NCI-H345 treated with DMSO at 0.1 percent for 48 hours (cell line): Measurements from ENCODE around the gene CHN2.
"Not testable (repeated sequence)": the region's sequence is repeated elsewhere in the genome, so short reads cannot be mapped to it uniquely, and the experiment has no call there.

Experiments used
- DNase-seq: peaks from one replicate; lab custom pipeline; 2025; ENCODE audit not compliant: unreplicated experiment; lab: John Stamatoyannopoulos, UW

The CHN2 gene

GRCh38 chr7:29255906-29256692 lies 61.5 kb downstream of the CHN2 start:
- DNase-seq: no peak

- DNase-seq: no peak
Observed at GRCh38 chr7:29256693-29257002, 62.1 kb downstream of the CHN2 start.

GRCh38 chr7:29258951-29259350 lies 64.4 kb downstream of the CHN2 start:
- no peak for DNase-seq

- DNase-seq: no peak
Observed at GRCh38 chr7:29262191-29262917, 67.8 kb downstream of the CHN2 start.

GRCh38 chr7:29263601-29264207 lies 69.1 kb downstream of the CHN2 start:
- not testable (repeated sequence) for DNase-seq

GRCh38 chr7:29265208-29265923 lies 70.8 kb downstream of the CHN2 start:
- no peak for DNase-seq

- no peak for DNase-seq
Observed at GRCh38 chr7:29269935-29270334, 75.4 kb downstream of the CHN2 start.

GRCh38 chr7:29270594-29271318 lies 76.2 kb downstream of the CHN2 start:
- no peak for DNase-seq

GRCh38 chr7:29271319-29271658 lies 76.7 kb downstream of the CHN2 start:
- no peak for DNase-seq

- no peak for DNase-seq
Observed at GRCh38 chr7:29272057-29272456, 77.5 kb downstream of the CHN2 start.

- DNase-seq: no peak
Observed at GRCh38 chr7:29274146-29275017, 79.8 kb downstream of the CHN2 start.

GRCh38 chr7:29275018-29275318 lies 80.4 kb downstream of the CHN2 start:
- DNase-seq: no peak

GRCh38 chr7:29275493-29275892 lies 80.9 kb downstream of the CHN2 start:
- DNase-seq: no peak

- DNase-seq: no peak
Observed at GRCh38 chr7:29276199-29276598, 81.6 kb downstream of the CHN2 start.

- no peak for DNase-seq
Observed at GRCh38 chr7:29276806-29277205, 82.2 kb downstream of the CHN2 start.

- no peak for DNase-seq
Observed at GRCh38 chr7:29277436-29278215, 83.1 kb downstream of the CHN2 start.

GRCh38 chr7:29278337-29279069 lies 83.9 kb downstream of the CHN2 start:
- peak; percentile 53 for DNase-seq

- peak; percentile 77 for DNase-seq
Observed at GRCh38 chr7:29281782-29282541, 87.4 kb downstream of the CHN2 start.
